HG02938 (cell line): ENCODE results near the gene SLC25A23.
"Not testable (repeated sequence)": the region's sequence is repeated elsewhere in the genome, so short reads cannot be mapped to it uniquely, and the experiment has no call there.

ENCODE experiments used
- ATAC-seq: cut with Tn5 transposase; IDR thresholded peaks from one replicate; pipeline ENCODE4 v1.9.1; 2021; ENCODE audit warnings: mild to moderate bottlenecking, moderate library complexity; ENCODE audit not compliant: unreplicated experiment

Gene SLC25A23

DNA sequence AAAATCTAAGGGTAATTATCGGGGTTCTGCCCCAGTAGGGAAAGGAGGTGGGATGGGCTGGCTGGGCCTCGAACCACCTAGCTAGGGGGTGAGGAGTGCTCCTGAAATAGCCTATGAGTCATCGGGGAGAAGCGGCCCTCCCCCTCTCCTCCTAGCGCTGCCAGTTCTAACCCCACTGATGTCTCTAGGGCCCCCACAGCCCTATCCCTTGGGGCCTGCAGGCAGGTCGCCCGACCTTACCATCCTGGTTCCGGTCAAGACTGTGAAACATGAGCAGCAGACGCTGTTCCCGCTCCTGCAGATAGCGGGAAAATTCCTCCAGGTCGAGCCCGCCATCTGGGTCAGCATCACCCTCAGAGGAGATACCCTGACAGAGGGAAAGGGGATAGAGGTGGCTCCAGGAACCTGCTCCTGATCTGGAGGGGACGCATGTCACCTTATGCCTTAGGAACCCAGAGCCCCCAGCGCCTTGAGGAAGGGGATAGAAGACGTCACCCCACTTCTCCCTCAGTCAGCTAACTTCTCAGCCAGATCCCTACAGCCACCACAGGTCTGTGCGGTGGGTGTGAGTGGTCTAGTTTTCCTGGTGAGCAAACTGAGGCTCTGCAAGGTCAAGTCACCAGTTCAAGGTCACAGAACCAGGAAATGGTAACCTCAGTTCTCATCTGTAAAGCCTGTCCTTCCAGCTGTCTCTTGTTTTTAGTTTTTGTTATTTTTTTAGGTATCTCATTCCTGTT is 1.5 kb downstream of the SLC25A23 start:
- no peak for ATAC-seq

DNA sequence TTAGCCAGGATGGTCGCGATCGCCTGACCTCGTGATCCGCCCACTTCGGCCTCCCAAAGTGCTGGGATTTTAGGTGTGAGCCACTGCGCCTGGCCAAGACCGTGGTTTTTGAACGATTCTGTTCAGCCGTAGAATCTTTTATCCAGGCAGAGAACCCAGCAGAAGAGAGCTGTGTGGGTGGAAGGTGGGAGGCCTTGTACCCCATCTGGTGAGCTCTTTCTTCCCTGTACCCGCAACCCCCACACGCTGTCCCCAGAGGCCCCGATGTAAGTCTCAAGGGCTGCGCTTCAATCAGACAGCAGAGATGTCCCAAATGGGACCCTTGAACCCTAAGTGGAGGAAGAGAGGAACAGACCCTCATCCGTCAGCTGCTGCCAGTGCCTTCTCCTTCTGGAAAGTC is 3.7 kb downstream of the SLC25A23 start:
- no peak for ATAC-seq

- ATAC-seq = no peak
Observed at GRCh38 chr19:6453951-6454565, 5.5 kb downstream of the SLC25A23 start.

DNA sequence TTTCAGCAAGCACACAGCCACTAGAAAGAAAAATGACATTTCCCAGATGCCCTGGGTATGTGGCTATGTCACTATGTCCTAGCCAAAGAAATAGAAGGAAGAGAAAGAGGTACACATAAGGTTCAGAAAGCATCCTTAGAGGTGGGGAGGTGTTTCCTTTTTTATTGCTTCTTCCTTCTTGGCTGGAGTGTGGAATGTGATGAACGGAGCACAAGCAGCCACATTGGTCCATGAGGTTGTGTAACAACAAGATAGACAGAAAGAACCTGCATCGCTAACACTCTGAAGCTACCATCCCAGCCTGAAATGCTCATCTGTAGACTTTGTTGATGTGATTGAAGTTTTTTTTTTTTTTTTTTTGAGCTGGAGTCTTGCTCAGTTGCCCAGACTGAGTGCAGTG is 6.7 kb downstream of the SLC25A23 start:
- ATAC-seq = no peak

GRCh38 chr19:6452223-6452614 is 7.4 kb downstream of the SLC25A23 start:
- ATAC-seq = no peak

GRCh38 chr19:6451583-6452222 is 7.9 kb downstream of the SLC25A23 start:
- no peak for ATAC-seq

DNA sequence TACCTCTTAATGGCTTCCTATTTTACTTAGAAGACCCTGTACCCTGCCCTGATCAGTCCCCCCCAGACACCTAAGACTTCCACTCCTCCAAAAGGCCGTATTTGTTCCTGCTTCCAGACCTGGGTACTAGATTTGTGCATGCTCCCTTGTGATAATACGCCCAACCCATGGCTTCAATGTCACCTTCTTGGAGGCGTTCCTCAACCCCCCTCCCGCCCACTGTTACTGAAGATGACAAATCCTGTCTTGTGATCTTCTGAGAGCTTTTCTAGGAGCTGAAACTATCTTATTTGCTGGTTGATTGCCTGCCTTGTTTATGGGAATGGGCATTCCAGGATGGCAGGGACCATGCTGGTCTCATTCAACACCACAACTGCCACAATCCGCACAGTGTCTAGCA is 9.4 kb downstream of the SLC25A23 start:
- no peak for ATAC-seq

- ATAC-seq = no peak
Observed at GRCh38 chr19:6448045-6448444, 11.5 kb downstream of the SLC25A23 start.

DNA sequence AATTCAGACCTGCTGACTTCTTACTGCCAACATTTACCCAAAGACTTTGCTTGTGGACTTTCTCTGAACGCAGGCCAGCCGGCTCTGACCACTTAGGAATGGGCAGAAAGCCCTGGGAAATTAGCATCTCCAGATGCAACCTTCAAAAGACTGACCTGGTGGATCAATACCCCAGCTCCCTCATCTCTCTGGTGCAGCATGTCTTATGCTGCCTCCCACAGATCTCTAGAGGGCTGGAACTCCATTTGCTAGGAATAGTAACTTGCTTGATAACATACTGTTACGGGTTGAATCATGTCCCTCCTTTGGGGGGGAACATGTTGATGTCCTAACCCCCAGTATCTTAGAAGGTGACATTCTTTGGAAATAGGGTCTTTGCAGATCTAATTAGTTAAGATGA is 13.1 kb downstream of the SLC25A23 start:
- ATAC-seq = no peak

GRCh38 chr19:6443986-6444385 is 15.6 kb downstream of the SLC25A23 start:
- no peak for ATAC-seq

- ATAC-seq = no peak
Observed at GRCh38 chr19:6442087-6442688, 17.4 kb downstream of the SLC25A23 start.

- no peak for ATAC-seq
Observed at GRCh38 chr19:6440905-6441304, 18.7 kb downstream of the SLC25A23 start.

- ATAC-seq = no peak
Observed at GRCh38 chr19:6439743-6440142, 19.8 kb downstream of the SLC25A23 start.

GRCh38 chr19:6433663-6434062 is 25.9 kb downstream of the SLC25A23 start, which contains the start of gene SLC25A41:
Gene SLC25A41, minus strand, starts transcription at chr19:6433763. Its CDS starts 70 bp downstream, at chr19:6433693.
- ATAC-seq = no peak

DNA sequence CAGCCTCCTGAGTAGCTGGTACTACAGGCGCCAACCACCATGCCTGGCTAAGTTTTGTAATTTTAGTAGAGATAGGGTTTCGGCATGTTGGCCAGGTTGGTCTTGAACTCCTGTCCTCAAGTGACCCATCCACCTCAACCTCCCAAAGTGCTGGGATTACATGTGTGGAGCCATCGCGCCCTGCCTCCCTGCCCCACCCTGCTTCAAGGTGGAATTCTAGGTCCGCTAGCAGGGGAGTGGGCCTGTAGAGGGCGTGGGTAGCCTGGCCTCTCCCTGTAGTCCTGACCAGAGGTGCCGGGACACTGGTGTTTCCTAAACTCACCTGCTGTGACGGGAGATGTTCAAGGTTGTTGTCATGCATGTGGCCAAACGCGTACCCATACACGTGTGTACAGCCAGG is 26.4 kb downstream of the SLC25A23 start:
- no peak for ATAC-seq

DNA sequence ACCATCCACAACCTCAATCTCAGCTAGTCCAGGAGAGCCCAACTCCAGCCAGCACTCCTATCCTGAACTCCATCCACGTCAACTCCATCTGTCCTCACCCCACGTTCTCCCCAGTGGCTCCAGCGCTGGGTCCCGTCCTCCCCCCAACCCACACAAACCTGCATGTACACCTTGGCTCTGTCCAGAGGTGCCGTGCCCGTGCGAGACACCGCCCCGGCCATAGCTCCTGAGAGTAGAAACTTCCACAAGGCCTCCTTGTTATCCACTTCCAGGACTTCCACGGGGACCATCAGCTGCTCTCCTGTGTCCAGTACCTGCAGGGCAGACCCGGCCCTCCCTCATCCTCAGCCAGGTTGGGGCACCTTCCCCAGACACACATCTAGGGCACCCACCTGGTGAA is 27.7 kb downstream of the SLC25A23 start:
- ATAC-seq = no peak

GRCh38 chr19:6429419-6430221 is 30.0 kb downstream of the SLC25A23 start:
- ATAC-seq = no peak

GRCh38 chr19:6428692-6429418 is 30.7 kb downstream of the SLC25A23 start:
- ATAC-seq = not testable (repeated sequence)

DNA sequence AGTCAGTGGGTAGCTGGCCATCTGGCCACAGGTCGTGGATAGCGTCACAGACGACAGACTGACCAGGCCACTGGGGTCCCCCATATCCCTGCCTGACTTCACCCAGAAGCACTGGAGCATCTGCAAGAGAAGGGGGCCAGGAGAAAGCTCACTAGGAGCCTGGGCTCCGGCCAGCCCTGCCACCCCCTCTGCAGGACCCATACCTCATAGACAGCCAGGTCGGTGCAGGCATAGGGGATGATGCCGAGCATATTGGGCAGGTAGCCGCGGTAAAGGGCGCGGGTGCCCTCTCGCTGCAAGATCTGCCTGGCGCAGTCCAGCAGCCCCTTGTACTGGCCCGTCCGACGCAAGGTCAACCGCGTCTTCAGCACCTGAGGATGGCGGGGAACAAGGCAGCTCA is 32.5 kb downstream of the SLC25A23 start:
- no peak for ATAC-seq
